ENCODE results near the gene THOC1.

GRCh38 chr18:210075-210474 is 57.8 kb downstream of the THOC1 start:
- TF ChIP-seq GATA2 (IDR thresholded peaks at IDR 0.05; ENCODE audit: low read depth, low read length) (no peak), GATA3 (IDR thresholded peaks at IDR 0.05; ENCODE audit: low read depth, low read length) (no peak)
